Spleen (tissue), 11 donors: ENCODE data around the gene COL23A1. TPM values are rescaled to one million over a fixed set of nuclear protein-coding genes. Genes with fewer than 3 reads are reported as not detected.
A peak's percentile ranks its signal among the peaks of the same experiment; 100 is the strongest.

Source experiments
- DNase-seq: peaks from one replicate; pipeline ENCODE4 v3.0.0-alpha.2; 2020
- H3K27ac ChIP-seq, 8 donors: fragments of 200-600 bp; sonication (generic) in 7 of 8; 1 replicate in 4 of 8; 2 replicates in 4 of 8; pipeline versions ENCODE4 v1.5.0 to v1.8.0; 2016 to 2021; ENCODE audit warnings: inconsistent platforms in 4 of 8, mild to moderate bottlenecking in 4 of 8, moderate library complexity in 1 of 8
- H3K27me3 ChIP-seq, 7 donors: fragments of 200-600 bp; sonication (generic) in 6 of 7; replicated peaks in 1 of 7; 1 replicate in 4 of 7; 2 replicates in 3 of 7; pipeline versions ENCODE4 v1.5.0 to v1.8.0; 2016 to 2021; ENCODE audit warnings: inconsistent platforms in 3 of 7, mild to moderate bottlenecking in 1 of 7
- H3K36me3 ChIP-seq, 6 donors: fragments of 200-600 bp; sonication (generic) in 5 of 6; 1 replicate in 4 of 6; 2 replicates in 2 of 6; pipeline versions ENCODE4 v1.5.0 to v1.8.0; 2016 to 2021; ENCODE audit warnings: inconsistent platforms in 2 of 6
- H3K4me1 ChIP-seq, 6 donors: fragments of 200-600 bp; sonication (generic) in 5 of 6; 1 replicate in 3 of 6; 2 replicates in 3 of 6; pipeline versions ENCODE4 v1.5.0 to v1.8.0; 2016 to 2021; ENCODE audit warnings: inconsistent platforms in 3 of 6
- H3K4me3 ChIP-seq, 8 donors: fragments of 200-600 bp; sonication (generic) in 7 of 8; 1 replicate in 4 of 8; 2 replicates in 4 of 8; pipeline versions ENCODE4 v1.5.0 to v1.8.0; 2016 to 2021; ENCODE audit warnings: inconsistent platforms in 4 of 8, mild to moderate bottlenecking in 4 of 8, moderate library complexity in 2 of 8
- H3K9me3 ChIP-seq, 8 donors: fragments of 200-600 bp; sonication (generic) in 7 of 8; 1 replicate in 4 of 8; 2 replicates in 4 of 8; pipeline versions ENCODE4 v1.5.0 to v1.8.0; 2016 to 2021; ENCODE audit warnings: inconsistent platforms in 4 of 8
- POLR2A ChIP-seq, 3 donors: fragments of 450-650 bp; IDR thresholded peaks; one replicate each; pipeline ENCODE4 v1.5.1; 2017; ENCODE audit warnings: antibody characterized with exemption in 3 of 3, mild to moderate bottlenecking in 1 of 3
- POLR2AphosphoS5 ChIP-seq, 3 donors: sonication (generic); formaldehyde crosslinking; IDR thresholded peaks; one replicate each; pipeline ENCODE4 v1.5.1; 2017; ENCODE audit warnings: antibody characterized with exemption in 3 of 3
- WGBS, 5 donors: extraction: QIAGEN DNeasy Blood & Tissue Kit in 3 of 5; methylation state at CpG; one replicate each; pipeline versions ENCODE4 v1.1.5 to v1.1.7; 2013 to 2018; 5-methylcytosine and 5-hydroxymethylcytosine counted together
- intact Hi-C: fragments of 100-400 bp; cut with DNase I; formaldehyde crosslinking; loops from one replicate; pipeline ENCODE4 v1.15.0; 2023; ENCODE audit warnings: low total_unique reads
- polyA plus RNA-seq, 3 donors: library from polyadenylated mRNA; stranded (reverse); fragments of 200-250 nt; gene quantifications; one replicate each; pipeline ENCODE4 v1.2.1, GENCODE V29; 2013
- total RNA-seq, 7 donors: library from RNA; depleted of rRNA in 3 of 7; stranded (reverse); fragments of >200 nt in 3 of 7; fragmentation: NEBNext Ultra II Directional in 4 of 7; extraction: Animal tissue kit (Norgen Biotek cat#: 25700) in 4 of 7; gene quantifications; one replicate each; pipeline versions ENCODE4 v1.1.0 to v1.2.1, GENCODE V29; 2016 to 2021
- TF ChIP-seq, protein P1 (sequence below), 11 experiments: fragments of 200-600 bp in 7 of 11; fragments of 450-650 bp in 4 of 11; sonication (generic) in 4 of 11; IDR thresholded peaks in 8 of 11; conservative IDR thresholded peaks in 3 of 11; 1 replicate in 7 of 11; 2 replicates in 4 of 11; pipeline versions ENCODE4 v1.4.0 to v1.8.0; 2016 to 2021; ENCODE audit warnings: antibody characterized with exemption in 11 of 11, inconsistent platforms in 4 of 11, mild to moderate bottlenecking in 1 of 11
- donor health status: healthy with polysubstance abuse.
- donor health status: DM: no; HTN: no; CAD: no; lungs with moderate emphysema.
- donor health status: DM: no; HTN: no; CAD: no.
- donor health status: Bipolar disorder and iron deficiency.
- donor health status: healthy.
- donor health status: DM: no; HTN: no; CAD: no.
- donor health status: DM: yes; HTN: yes; CAD: no.

The COL23A1 gene
- total and polyA plus RNA-seq, 10 donors = 0.63 to 3.8 (median 1.9) TPM

DNA sequence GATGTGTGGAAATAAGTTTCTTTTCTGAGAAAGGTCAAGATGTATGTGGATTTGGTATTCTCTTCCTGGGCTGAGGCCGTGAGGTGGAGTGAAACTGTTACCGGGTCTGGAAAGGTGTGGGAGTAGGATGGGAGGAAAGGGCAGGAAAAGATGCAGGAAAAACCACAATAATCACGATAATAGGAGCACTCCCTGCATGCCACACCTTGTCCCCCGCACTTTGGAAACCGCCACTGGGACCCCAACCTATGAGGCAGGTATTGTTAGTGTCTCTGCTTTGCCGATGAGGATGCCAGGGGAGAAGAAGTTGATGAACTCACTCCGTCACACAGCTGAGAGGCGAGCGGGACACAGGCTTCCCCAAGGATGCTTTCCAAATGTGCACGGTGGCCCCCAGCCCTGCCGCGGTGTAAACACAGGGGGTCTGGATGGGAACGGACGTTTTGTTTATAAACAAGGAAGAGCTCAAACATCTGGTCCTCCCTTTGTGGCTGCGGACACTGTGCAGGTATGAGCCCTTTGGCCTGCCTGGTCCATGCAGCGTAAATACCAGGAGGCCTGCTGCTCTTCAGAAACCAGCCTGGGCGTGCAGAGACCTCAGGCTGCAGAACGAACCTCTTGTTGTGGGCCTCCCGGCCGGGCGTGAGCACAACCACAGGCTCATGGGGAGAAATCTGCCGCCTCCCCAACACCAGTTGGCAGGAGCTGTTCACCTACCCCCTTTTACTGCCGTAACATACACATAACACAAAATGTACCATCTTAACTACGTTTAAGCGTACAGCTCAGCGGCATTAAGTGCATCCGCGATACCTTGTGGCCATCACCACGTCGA is 126.7 kb downstream of the COL23A1 start:
- Histone ChIP-seq H3K4me1 (peaks cover 0 to 46% (median 24%) of the 10 kb centered on the region in 6 donors), H3K9me3 (no peaks in the 10 kb centered on the region), H3K27me3 (no peaks in the 10 kb centered on the region), H3K27ac (no peak overlapping the region), H3K4me3 (no peak overlapping the region), H3K36me3 (no peaks in the 10 kb centered on the region)
- TF ChIP-seq POLR2AphosphoS5 (IDR thresholded peaks at IDR 0.05) (no peak), POLR2A (IDR thresholded peaks at IDR 0.05) (no peak)
- TF ChIP-seq, protein P1, sequence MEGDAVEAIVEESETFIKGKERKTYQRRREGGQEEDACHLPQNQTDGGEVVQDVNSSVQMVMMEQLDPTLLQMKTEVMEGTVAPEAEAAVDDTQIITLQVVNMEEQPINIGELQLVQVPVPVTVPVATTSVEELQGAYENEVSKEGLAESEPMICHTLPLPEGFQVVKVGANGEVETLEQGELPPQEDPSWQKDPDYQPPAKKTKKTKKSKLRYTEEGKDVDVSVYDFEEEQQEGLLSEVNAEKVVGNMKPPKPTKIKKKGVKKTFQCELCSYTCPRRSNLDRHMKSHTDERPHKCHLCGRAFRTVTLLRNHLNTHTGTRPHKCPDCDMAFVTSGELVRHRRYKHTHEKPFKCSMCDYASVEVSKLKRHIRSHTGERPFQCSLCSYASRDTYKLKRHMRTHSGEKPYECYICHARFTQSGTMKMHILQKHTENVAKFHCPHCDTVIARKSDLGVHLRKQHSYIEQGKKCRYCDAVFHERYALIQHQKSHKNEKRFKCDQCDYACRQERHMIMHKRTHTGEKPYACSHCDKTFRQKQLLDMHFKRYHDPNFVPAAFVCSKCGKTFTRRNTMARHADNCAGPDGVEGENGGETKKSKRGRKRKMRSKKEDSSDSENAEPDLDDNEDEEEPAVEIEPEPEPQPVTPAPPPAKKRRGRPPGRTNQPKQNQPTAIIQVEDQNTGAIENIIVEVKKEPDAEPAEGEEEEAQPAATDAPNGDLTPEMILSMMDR (IDR thresholded peaks at IDR 0.05 in 8 of 11, conservative IDR thresholded peaks at IDR 0.05 in 3 of 11) = no peak
- 88 to 93% (median 92%) methylated on average over 29 to 30 of the region's 30 CpGs for WGBS, 5 donors
- intact Hi-C loops = no loop called here
- DNase-seq = no peak

DNA sequence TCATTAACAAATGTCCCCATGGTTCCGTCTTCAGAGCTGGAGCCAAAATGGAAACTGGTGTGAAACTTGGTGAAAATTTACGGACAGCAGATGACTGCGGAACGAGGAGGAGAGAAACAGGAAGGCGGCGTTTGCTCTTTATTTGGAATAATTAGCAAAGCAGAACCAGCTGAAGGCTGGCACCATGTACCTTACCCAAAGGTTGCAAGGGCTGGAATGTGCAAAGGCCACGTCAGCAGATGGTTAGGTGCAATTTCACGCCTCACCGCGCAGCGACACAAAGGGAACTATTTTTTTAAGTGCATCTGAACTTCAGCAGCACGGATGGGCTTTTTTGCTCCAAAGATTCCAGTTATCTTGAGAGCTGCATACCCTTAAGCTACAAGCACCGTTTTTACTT is 127.4 kb downstream of the COL23A1 start:
- peaks cover 0 to 39% (median 17%) of the 10 kb centered on the region in 6 donors for H3K4me1 ChIP-seq
- no peaks in the 10 kb centered on the region for H3K9me3 ChIP-seq
- H3K27me3 ChIP-seq = no peaks in the 10 kb centered on the region
- no peak for DNase-seq
- H3K4me3 ChIP-seq = no peak overlapping the region
- WGBS, 5 donors = 80 to 88% (median 85%) methylated on average over 13 of the region's 13 CpGs
- intact Hi-C loops = no loop called here
- no peaks in the 10 kb centered on the region for H3K36me3 ChIP-seq
- no peak for TF ChIP-seq POLR2A (IDR thresholded peaks at IDR 0.05)
- TF ChIP-seq POLR2AphosphoS5 (IDR thresholded peaks at IDR 0.05) = no peak
- TF ChIP-seq, protein P1 (IDR thresholded peaks at IDR 0.05 in 8 of 11, conservative IDR thresholded peaks at IDR 0.05 in 3 of 11) = no peak
- H3K27ac ChIP-seq = no peak overlapping the region

DNA sequence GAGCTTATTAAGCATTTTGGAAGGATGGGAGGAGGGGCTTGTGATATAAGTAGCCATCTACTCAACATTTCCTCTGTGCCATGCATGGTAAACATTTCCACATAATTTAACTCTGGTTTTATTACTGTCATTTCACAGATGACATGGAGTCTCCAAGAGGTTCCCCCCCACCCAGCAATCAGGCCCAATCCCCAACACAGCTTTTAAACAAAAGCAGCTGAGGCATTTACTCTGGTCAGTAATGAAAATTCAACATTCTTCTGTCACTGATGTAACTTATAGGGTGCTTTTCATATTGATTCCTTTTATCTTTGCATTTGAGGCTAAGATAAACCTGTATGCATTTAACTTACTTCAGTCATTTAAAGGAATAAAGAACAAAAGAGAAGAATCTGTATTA is 128.1 kb downstream of the COL23A1 start:
- Histone ChIP-seq H3K4me3 (no peak overlapping the region), H3K9me3 (no peaks in the 10 kb centered on the region), H3K36me3 (no peaks in the 10 kb centered on the region), H3K27ac (peak overlapping the region in 1 of 8 donors; percentile 45), H3K27me3 (no peaks in the 10 kb centered on the region), H3K4me1 (peaks cover 0 to 32% (median 11%) of the 10 kb centered on the region in 6 donors)
- intact Hi-C loops = no loop called here
- no peak for TF ChIP-seq POLR2A (IDR thresholded peaks at IDR 0.05)
- TF ChIP-seq, protein P1 (IDR thresholded peaks at IDR 0.05 in 8 of 11, conservative IDR thresholded peaks at IDR 0.05 in 3 of 11) = no peak
- no peak for TF ChIP-seq POLR2AphosphoS5 (IDR thresholded peaks at IDR 0.05)
- DNase-seq = no peak

DNA sequence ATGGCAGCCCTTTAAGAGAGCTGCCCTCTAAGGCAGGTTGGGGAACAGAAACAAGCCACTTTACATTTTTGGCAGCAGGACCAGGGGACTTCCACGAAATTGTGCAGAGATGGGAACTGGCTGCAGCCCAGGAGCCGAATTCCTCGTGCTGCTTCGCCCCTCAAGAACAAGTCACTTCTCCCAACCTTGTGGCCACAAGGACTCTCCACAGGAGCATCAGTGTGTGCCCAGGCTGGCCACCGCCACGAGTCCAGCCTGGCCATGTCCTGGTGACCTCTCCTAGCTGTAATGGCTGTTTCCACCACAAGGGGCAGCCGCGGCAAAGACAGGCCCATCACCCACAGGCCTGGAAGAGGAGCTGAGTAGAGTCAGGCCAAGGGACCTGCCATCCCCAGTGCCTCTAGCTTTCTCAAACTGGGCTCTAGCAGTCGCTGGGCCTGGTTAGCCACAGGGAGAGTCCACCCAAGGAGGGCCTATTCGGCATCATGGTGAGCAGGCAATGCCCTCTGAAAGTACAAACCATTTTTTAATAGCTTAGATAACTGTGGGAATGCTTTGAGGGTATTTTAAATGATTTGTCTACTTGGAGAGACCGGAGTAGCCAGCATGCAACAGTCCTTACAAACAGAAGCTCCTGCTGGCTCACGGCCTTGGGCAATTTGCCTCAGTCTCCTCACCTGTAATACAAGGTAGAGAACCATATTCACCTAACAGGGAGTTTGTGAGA is 129.0 kb downstream of the COL23A1 start:
- Histone ChIP-seq H3K4me1 (peaks cover 0 to 27% (median 8%) of the 10 kb centered on the region in 6 donors), H3K27me3 (no peaks in the 10 kb centered on the region), H3K36me3 (no peaks in the 10 kb centered on the region), H3K27ac (peak overlapping the region in 4 of 8 donors; percentile 7 to 45 (median 24)), H3K4me3 (no peak overlapping the region), H3K9me3 (no peaks in the 10 kb centered on the region)
- intact Hi-C loops = no loop called here
- 29 to 43% (median 40%) methylated on average over 10 to 12 of the region's 12 CpGs for WGBS, 5 donors
- TF ChIP-seq POLR2AphosphoS5 (IDR thresholded peaks at IDR 0.05) (peak; percentile 39 to 60 (median 55)), POLR2A (IDR thresholded peaks at IDR 0.05) (no peak)
- TF ChIP-seq, protein P1 (IDR thresholded peaks at IDR 0.05 in 8 of 11, conservative IDR thresholded peaks at IDR 0.05 in 3 of 11) = peak; percentile 60 to 87 (median 83)
- peak; percentile 91 for DNase-seq
